Keratinocyte (primary cell): ENCODE results near the gene KRTAP4-11.
"Not testable (repeated sequence)": the region's sequence is repeated elsewhere in the genome, so short reads cannot be mapped to it uniquely, and the experiment has no call there.

ENCODE experiments used
- CTCF ChIP-seq, 3 experiments: IDR thresholded peaks in 1 of 3; conservative IDR thresholded peaks in 1 of 3; optimal IDR thresholded peaks in 1 of 3; 2 replicates in 2 of 3; 3 replicates in 1 of 3; pipeline versions ENCODE3 to v1.5.1; 2011; ENCODE audit warnings: low read length in 3 of 3, mild to moderate bottlenecking in 3 of 3, moderate library complexity in 2 of 3, control low read depth in 1 of 3, inconsistent platforms in 1 of 3; ENCODE audit not compliant: insufficient read depth in 2 of 3; ENCODE audit errors: extremely low read depth in 1 of 3
- EZH2 ChIP-seq: IDR thresholded peaks from one replicate; pipeline ENCODE4 v1.6.1; 2012; ENCODE audit warnings: inconsistent platforms, mild to moderate bottlenecking, low read length, moderate library complexity

GRCh38 chr17:41108728-41109386 lies 9.3 kb downstream of the KRTAP4-11 start:
- not testable (repeated sequence) for TF ChIP-seq CTCF (optimal IDR thresholded peaks at IDR 0.05 in 1 of 3, IDR thresholded peaks at IDR 0.05 in 1 of 3, conservative IDR thresholded peaks at IDR 0.05 in 1 of 3; ENCODE audit: extremely low read depth in 1 of 3, insufficient read depth in 2 of 3, low read length in 3 of 3); EZH2
